Measurements from ENCODE around the gene MBD6. TPM values are rescaled to one million over a fixed set of nuclear protein-coding genes. Genes with fewer than 3 reads are reported as not detected.

Gene MBD6
- total RNA-seq, 1 experiment from 2014 or later: 60.1 TPM

DNA sequence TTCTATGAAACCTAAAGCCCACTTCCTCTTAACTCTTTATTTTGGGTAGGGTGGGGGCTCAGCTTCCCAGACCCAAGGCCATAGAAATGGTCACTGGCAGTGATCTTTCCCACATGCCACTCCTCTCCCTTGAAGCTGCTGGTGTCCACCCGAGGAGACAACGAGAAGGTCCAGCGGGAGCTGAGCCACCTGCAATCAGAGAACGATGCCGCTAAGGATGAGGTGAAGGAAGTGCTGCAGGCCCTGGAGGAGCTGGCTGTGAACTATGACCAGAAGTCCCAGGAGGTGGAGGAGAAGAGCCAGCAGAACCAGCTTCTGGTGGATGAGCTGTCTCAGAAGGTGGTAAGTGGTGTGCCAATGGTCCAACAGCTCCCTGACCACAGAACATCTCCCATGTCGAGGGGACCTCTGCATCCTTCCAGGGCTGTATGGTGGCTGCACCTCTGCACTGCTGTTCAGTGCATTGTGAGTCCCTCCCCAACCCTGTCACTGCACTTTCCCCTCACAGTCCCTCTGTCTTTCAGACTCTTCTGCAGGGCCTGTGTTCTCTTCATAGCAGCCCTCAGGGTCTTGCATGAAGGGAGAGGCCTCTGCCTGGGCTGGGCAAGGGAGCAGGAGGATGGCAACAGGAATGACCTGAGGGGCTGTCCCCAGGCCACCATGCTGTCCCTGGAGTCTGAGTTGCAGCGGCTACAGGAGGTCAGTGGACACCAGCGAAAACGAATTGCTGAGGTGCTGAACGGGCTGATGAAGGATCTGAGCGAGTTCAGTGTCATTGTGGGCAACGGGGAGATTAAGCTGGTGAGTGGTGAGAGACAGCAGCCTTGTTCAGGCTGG, 49.5 kb downstream of the MBD6 start:
- H3K9me3 ChIP-seq (replicated peaks): no peaks in the 10 kb centered on the region
- no peaks in the 10 kb centered on the region for H3K4me1 ChIP-seq

DNA sequence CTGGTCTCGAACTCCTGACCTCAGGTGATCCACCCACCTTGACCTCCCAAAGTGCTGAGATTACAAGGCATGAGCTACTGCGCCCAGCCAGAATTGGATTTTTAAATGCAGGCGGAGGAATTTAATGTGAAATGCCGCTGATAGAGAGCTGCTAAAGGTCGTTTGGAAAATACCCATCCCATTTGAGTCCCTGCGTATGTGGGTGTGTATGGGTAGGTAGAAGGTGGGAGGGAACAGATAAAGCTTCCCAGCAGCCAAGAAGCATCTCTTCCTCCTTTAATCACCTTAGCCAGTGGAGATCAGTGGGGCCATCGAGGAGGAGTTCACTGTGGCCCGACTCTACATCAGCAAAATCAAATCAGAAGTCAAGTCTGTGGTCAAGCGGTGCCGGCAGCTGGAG, 52.2 kb downstream of the MBD6 start:
- no peak overlapping the region for H3K4me3 ChIP-seq
- H3K27me3 ChIP-seq: peaks cover 40% of the 10 kb centered on the region
- H3K9me3 ChIP-seq (replicated peaks): no peaks in the 10 kb centered on the region
- no peaks in the 10 kb centered on the region for H3K36me3 ChIP-seq
- H3K27ac ChIP-seq: no peak overlapping the region
- no peaks in the 10 kb centered on the region for H3K4me1 ChIP-seq
- DNase-seq: no peak

More for the DNA sequence above, 49.5 kb downstream of the MBD6 start:
- H3K27me3 ChIP-seq: peaks cover 34% of the 10 kb centered on the region
- no peak overlapping the region for H3K27ac ChIP-seq
- no peak overlapping the region for H3K4me3 ChIP-seq
- no peaks in the 10 kb centered on the region for H3K36me3 ChIP-seq
- no peak for DNase-seq

DNA sequence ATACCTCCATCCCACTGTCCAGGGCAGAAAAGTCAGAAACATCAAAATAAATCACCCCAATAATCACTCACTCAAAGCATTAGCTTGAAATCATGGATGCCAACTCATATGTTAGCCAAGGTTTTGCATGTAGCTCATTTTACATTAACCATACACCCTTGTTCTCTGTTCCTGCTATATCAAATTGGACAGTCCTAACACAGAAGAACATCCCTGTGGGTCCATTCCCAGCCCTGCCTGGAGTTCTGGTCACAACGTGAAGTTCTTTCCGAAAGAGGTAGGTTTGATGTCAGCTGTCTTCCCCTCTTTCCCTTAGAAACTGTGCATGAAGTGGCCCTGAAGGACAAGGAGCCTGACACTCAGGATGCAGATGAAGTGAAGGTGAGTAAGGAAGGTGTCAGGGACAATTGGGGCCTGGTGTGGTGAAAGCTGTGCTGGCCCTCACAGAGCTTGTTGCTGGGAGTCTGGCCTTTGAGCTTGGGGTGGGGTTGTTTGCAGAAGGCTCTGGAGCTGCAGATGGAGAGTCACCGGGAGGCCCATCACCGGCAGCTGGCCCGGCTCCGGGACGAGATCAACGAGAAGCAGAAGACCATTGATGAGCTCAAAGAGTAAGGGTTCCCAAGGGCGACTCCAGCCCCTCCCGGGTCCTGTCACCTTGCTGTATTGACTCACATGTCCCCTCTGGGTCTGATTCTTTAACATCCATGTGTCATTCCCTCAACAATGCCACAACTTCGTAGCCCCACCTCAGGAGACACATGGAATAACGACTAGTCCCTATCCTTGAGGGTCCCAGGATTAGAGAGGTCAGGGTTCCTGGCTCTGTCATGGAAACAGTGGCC, 53.4 kb downstream of the MBD6 start:
- no peak overlapping the region for H3K27ac ChIP-seq
- no peak for DNase-seq
- H3K27me3 ChIP-seq: peaks cover 45% of the 10 kb centered on the region
- H3K4me3 ChIP-seq: no peak overlapping the region
- no peaks in the 10 kb centered on the region for H3K36me3 ChIP-seq
- no peaks in the 10 kb centered on the region for H3K4me1 ChIP-seq
- H3K9me3 ChIP-seq (replicated peaks): no peaks in the 10 kb centered on the region

DNA sequence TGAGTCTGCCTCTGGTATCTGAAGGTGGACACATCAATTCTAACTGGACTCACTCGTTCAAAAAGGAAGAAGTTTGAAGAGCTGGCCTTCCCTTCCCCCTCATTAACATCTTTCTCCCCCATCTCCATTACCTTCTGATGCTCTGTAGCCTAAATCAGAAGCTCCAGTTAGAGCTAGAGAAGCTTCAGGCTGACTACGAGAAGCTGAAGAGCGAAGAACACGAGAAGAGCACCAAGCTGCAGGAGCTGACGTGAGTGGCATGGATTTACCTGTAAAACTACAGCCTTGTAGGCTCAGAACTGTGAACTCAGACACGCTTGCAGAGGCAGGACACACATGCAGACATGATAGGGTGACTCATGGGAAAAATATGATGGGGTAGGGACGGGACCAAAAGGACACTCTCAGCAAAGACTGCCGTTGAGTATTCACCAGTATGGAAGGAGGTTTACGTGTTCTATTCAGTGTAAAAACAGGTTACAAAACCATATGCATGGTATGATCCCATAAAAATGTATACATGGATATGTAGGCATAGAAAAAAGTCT, 54.1 kb downstream of the MBD6 start:
- H3K4me3 ChIP-seq: no peak overlapping the region
- H3K9me3 ChIP-seq (replicated peaks): no peaks in the 10 kb centered on the region
- peaks cover 47% of the 10 kb centered on the region for H3K27me3 ChIP-seq
- no peaks in the 10 kb centered on the region for H3K36me3 ChIP-seq
- no peak for DNase-seq
- H3K4me1 ChIP-seq: no peaks in the 10 kb centered on the region
- no peak overlapping the region for H3K27ac ChIP-seq

DNA sequence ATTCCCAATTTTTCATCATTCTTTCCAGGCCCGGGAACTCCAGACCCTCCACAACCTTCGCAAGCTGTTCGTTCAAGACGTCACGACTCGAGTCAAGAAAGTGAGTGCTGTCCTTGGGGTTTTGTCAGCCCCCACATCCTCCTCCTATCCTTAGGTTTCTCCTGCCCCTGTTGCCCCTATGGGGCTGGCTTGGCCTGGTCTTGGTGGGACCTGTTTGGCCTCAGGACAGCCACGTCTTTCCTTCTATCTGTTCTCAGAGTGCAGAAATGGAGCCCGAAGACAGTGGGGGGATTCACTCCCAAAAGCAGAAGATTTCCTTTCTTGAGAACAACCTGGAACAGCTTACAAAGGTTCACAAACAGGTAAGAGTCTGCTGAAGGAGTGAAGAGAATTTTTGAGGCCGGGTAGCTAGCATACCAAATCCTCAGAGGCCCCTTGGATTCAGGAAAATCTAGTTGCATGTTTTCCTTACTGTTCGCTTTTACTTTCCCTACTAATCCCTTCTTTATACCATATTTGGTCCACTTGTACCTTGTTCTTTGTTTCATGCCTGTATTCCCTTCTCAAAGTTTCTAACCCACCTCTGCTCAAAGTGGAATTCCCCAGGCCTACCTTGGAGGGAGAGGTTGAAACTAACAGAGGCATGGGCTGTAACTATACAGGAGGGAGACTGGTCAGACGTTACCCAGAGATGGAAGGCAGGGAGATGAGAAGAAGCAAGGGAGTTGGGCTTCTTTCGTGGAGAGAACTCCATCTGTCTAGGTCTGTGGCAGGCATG, 55.5 kb downstream of the MBD6 start:
- Histone ChIP-seq H3K4me3 (no peak overlapping the region), H3K4me1 (no peaks in the 10 kb centered on the region), H3K9me3 (replicated peaks) (no peaks in the 10 kb centered on the region), H3K27ac (no peak overlapping the region), H3K36me3 (no peaks in the 10 kb centered on the region), H3K27me3 (peaks cover 47% of the 10 kb centered on the region)
- no peak for DNase-seq

DNA sequence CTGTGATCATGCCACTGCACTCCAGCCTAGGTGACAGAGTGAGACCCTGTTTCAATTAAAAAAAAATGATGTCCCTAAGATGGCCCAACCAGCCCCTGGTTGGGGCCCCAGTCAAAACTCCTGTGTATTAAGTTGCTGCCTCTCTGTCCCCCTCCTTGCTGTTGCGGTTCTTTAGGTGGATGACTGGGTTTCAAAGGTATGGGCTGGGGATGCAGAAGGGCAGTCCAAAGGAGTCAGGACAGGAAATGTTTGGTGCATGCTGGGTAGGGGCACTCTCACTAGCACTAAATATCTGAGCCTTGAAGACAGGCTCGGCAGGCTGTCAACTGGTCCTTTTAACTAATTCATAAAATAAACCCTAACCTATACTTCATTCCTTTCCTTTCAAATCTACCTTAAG, 56.4 kb downstream of the MBD6 start:
- H3K4me3 ChIP-seq: no peak overlapping the region
- H3K27me3 ChIP-seq: peaks cover 47% of the 10 kb centered on the region
- H3K36me3 ChIP-seq: no peaks in the 10 kb centered on the region
- no peaks in the 10 kb centered on the region for H3K9me3 ChIP-seq (replicated peaks)
- H3K27ac ChIP-seq: no peak overlapping the region
- H3K4me1 ChIP-seq: no peaks in the 10 kb centered on the region
- no peak for DNase-seq

Other genes starting within 250 kb of the MBD6 start
- 17.0 and 18.6 TPM in 2 replicates for gene R3HDM2, start 91.8 kb upstream of the MBD6 start, total RNA-seq (2014; rRNA removed; shearing (Covaris generic))
- gene INHBC, start 88.0 kb upstream of the MBD6 start, total RNA-seq (2014; rRNA removed; shearing (Covaris generic)): 0.28 and 0.41 TPM in 2 replicates
- gene INHBE, start 67.5 kb upstream of the MBD6 start, total RNA-seq (2014; rRNA removed; shearing (Covaris generic)): 17.0 and 32.9 TPM in 2 replicates
- 171 and 174 TPM in 2 replicates for gene GLI1, start 63.0 kb upstream of the MBD6 start, total RNA-seq (2014; rRNA removed; shearing (Covaris generic))
- 5.7 and 9.3 TPM in 2 replicates for gene ARHGAP9, start 43.0 kb upstream of the MBD6 start, total RNA-seq (2014; rRNA removed; shearing (Covaris generic))
- 690 and 839 TPM in 2 replicates for gene MARS1, start 34.8 kb upstream of the MBD6 start, total RNA-seq (2014; rRNA removed; shearing (Covaris generic))
- 68.0 and 91.1 TPM in 2 replicates for gene DDIT3, start 2.3 kb upstream of the MBD6 start, total RNA-seq (2014; rRNA removed; shearing (Covaris generic))
- 63.5 and 83.3 TPM in 2 replicates for gene DCTN2, start 24.4 kb downstream of the MBD6 start, total RNA-seq (2014; rRNA removed; shearing (Covaris generic))
- 0.41 and 0.47 TPM in 2 replicates for gene KIF5A, start 27.2 kb downstream of the MBD6 start, total RNA-seq (2014; rRNA removed; shearing (Covaris generic))
- 170 and 171 TPM in 2 replicates for gene PIP4K2C, start 68.4 kb downstream of the MBD6 start, total RNA-seq (2014; rRNA removed; shearing (Covaris generic))
- gene DTX3, start 82.0 kb downstream of the MBD6 start, total RNA-seq (2014; rRNA removed; shearing (Covaris generic)): 157 and 192 TPM in 2 replicates
- gene ARHGEF25, start 88.6 kb downstream of the MBD6 start, total RNA-seq (2014; rRNA removed; shearing (Covaris generic)): 234 and 262 TPM in 2 replicates
- gene B4GALNT1, start 110.4 kb downstream of the MBD6 start, total RNA-seq (2014; rRNA removed; shearing (Covaris generic)): 82.7 and 104 TPM in 2 replicates
- gene OS9, start 171.3 kb downstream of the MBD6 start, total RNA-seq (2014; rRNA removed; shearing (Covaris generic)): 1,587 and 1,701 TPM in 2 replicates
- gene AGAP2, start 215.9 kb downstream of the MBD6 start, total RNA-seq (2014; rRNA removed; shearing (Covaris generic)): 38.6 and 39.7 TPM in 2 replicates
- 292 and 318 TPM in 2 replicates for gene TSPAN31, start 222.2 kb downstream of the MBD6 start, total RNA-seq (2014; rRNA removed; shearing (Covaris generic))
- 5,376 and 5,685 TPM in 2 replicates for gene CDK4, start 229.5 kb downstream of the MBD6 start, total RNA-seq (2014; rRNA removed; shearing (Covaris generic))
- 136 and 147 TPM in 2 replicates for gene MARCHF9, start 232.3 kb downstream of the MBD6 start, total RNA-seq (2014; rRNA removed; shearing (Covaris generic))
- 72.6 and 97.4 TPM in 2 replicates for gene CYP27B1, start 244.3 kb downstream of the MBD6 start, total RNA-seq (2014; rRNA removed; shearing (Covaris generic))
- gene METTL1, start 249.3 kb downstream of the MBD6 start, total RNA-seq (2014; rRNA removed; shearing (Covaris generic)): 316 and 341 TPM in 2 replicates
- gene EEF1AKMT3, start 249.8 kb downstream of the MBD6 start, total RNA-seq (2014; rRNA removed; shearing (Covaris generic)): 93.5 and 100 TPM in 2 replicates